OCI-LY3 (cell line): ENCODE data around the gene OR7A5.

Experiments used
- H2AFZ ChIP-seq: fragments of 200-600, 300-600 bp; shearing (Covaris generic); 2 replicates; pipeline ENCODE4 v1.6.0; 2014; ENCODE audit warnings: antibody characterized with exemption, low read depth, low read length
- H3K27ac ChIP-seq: fragments of 200-600, 300-600 bp; sonication (generic); 2 replicates; pipeline ENCODE4 v1.5.1; 2014; ENCODE audit warnings: mild to moderate bottlenecking, low read length, moderate library complexity, mixed read lengths
- H3K27me3 ChIP-seq: fragments of 200-600, 300-600 bp; sonication (generic); 2 replicates; pipeline ENCODE4 v1.6.1; 2014; ENCODE audit warnings: low read depth, low read length, mixed read lengths
- H3K36me3 ChIP-seq: fragments of 200-600, 300-600 bp; sonication (generic); replicated peaks from 2 replicates; pipeline ENCODE3; 2014; ENCODE audit warnings: low read depth, low read length, mixed read lengths
- H3K4me1 ChIP-seq: fragments of 300-600, 200-600 bp; sonication (generic); 2 replicates; pipeline ENCODE4 v1.6.1; 2014; ENCODE audit warnings: low read length, mixed read lengths
- H3K4me2 ChIP-seq: fragments of 200-600, 300-600 bp; sonication (generic); 2 replicates; pipeline ENCODE4 v1.6.1; 2014; ENCODE audit warnings: low read length, mixed read lengths
- H3K4me3 ChIP-seq: fragments of 300-600, 200-600 bp; sonication (generic); 2 replicates; pipeline ENCODE4 v1.5.1; 2014; ENCODE audit warnings: antibody characterized with exemption, mild to moderate bottlenecking, low read length, moderate library complexity
- H3K79me2 ChIP-seq: fragments of 300-600, 200-600 bp; shearing (Covaris generic); 2 replicates; pipeline ENCODE4 v1.6.1; 2014; ENCODE audit warnings: mild to moderate bottlenecking, low read length, mixed read lengths
- H3K9ac ChIP-seq: fragments of 300-600, 200-600 bp; shearing (Covaris generic); 2 replicates; pipeline ENCODE4 v1.6.0; 2014; ENCODE audit warnings: mild to moderate bottlenecking, low read length, moderate library complexity
- H3K9me3 ChIP-seq: fragments of 200-600, 300-600 bp; shearing (Covaris generic); 2 replicates; pipeline ENCODE4 v1.6.1; 2014; ENCODE audit warnings: low read length, mixed read lengths; ENCODE audit not compliant: insufficient read depth
- H4K20me1 ChIP-seq: fragments of 200-600, 300-600 bp; sonication (generic); 2 replicates; pipeline ENCODE4 v1.6.1; 2016; ENCODE audit warnings: low read length, mixed read lengths; ENCODE audit not compliant: insufficient read depth
- EZH2phosphoT487 ChIP-seq: fragments of 200-600 bp; shearing (Covaris generic); IDR thresholded peaks from 2 replicates; pipeline ENCODE4 v1.6.1; 2018; ENCODE audit warnings: antibody characterized with exemption, mixed run types, low read depth
- TF ChIP-seq, protein P1 (sequence below): fragments of 200-600, 300-600 bp; sonication (generic); IDR thresholded peaks from 2 replicates; pipeline ENCODE4 v1.5.1; 2014; ENCODE audit warnings: antibody characterized with exemption, low read length, low read depth

OR7A5 gene

DNA sequence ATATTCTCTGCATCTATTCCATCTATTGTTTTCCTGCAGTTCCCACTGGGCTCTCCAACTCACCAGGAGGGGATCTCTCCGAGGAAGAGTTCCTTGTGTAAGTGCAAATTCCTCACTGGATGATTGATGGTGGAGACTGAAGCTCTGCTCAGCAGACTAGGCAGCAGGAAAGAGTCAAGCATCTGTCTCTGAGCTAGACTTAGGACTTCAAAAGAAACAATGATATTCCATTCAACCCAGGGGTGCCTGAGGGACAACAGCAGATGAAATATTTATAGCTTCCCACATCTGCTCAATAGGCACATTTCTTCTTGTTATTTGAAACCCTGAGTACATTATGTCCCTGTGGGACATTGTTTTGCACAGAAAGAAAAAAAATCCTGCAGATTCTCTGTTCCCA lies at the start of gene OR7A5, which contains the start of gene OR7C1:
OR7A5 (minus strand) TSS at position 175 of the 400 bp plus-strand sequence. CDS start 6,944 bp downstream, outside the sequence.
OR7C1 (minus strand) TSS at position 175 of the 400 bp plus-strand sequence. CDS start 35,049 bp downstream, outside the sequence.
- no peaks in the 10 kb centered on the region for H3K36me3 ChIP-seq
- no peaks in the 10 kb centered on the region for H3K4me1 ChIP-seq
- H3K4me2 ChIP-seq = no peak within 1 kb of the TSS
- TF ChIP-seq, protein P1, sequence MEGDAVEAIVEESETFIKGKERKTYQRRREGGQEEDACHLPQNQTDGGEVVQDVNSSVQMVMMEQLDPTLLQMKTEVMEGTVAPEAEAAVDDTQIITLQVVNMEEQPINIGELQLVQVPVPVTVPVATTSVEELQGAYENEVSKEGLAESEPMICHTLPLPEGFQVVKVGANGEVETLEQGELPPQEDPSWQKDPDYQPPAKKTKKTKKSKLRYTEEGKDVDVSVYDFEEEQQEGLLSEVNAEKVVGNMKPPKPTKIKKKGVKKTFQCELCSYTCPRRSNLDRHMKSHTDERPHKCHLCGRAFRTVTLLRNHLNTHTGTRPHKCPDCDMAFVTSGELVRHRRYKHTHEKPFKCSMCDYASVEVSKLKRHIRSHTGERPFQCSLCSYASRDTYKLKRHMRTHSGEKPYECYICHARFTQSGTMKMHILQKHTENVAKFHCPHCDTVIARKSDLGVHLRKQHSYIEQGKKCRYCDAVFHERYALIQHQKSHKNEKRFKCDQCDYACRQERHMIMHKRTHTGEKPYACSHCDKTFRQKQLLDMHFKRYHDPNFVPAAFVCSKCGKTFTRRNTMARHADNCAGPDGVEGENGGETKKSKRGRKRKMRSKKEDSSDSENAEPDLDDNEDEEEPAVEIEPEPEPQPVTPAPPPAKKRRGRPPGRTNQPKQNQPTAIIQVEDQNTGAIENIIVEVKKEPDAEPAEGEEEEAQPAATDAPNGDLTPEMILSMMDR = no peak
- TF ChIP-seq EZH2phosphoT487 = no peak
- H3K9me3 ChIP-seq = no peaks in the 10 kb centered on the region
- no peaks in the 10 kb centered on the region for H3K79me2 ChIP-seq
- H4K20me1 ChIP-seq = no peaks in the 10 kb centered on the region
- H3K9ac ChIP-seq = no peak within 1 kb of the TSS
- H3K27ac ChIP-seq = no peak within 1 kb of the TSS
- no peak within 1 kb of the TSS for H2AFZ ChIP-seq
- peaks cover 25% of the 10 kb centered on the region for H3K27me3 ChIP-seq
- H3K4me3 ChIP-seq = no peak within 1 kb of the TSS

DNA sequence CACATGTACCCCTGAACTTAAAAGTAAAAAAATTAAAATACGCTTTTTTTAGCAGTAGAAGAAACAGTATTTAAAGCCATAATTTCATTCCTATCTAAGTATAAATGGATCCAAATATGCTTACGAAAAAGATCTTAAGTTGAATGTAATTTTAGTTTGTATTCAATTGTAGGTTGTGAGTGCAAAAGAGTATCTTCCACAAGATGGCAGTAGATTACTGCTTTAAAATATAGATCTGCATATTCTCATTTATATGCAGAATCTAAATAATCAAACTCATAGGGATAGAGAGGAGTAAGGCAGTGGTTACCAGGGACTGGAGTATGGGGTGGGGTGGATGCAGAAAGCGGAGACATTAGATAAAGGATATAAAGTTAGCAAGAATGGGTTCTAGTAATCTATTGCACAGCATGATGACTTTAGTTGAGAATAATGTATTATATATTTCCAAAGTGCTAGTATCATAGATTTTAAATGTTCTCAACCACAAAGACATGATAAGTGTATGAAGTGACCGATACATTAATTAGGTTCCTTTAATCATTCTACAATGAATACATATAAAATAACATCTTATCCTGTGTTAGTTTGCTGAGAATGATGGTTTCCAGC lies 36.7 kb upstream of the OR7A5 start:
- Histone ChIP-seq H3K9me3 (no peaks in the 10 kb centered on the region), H3K27me3 (peaks cover 35% of the 10 kb centered on the region; the same call in 1 of the 2 replicates)
- TF ChIP-seq, protein P1 = peak; percentile 78
- TF ChIP-seq EZH2phosphoT487 = no peak

DNA sequence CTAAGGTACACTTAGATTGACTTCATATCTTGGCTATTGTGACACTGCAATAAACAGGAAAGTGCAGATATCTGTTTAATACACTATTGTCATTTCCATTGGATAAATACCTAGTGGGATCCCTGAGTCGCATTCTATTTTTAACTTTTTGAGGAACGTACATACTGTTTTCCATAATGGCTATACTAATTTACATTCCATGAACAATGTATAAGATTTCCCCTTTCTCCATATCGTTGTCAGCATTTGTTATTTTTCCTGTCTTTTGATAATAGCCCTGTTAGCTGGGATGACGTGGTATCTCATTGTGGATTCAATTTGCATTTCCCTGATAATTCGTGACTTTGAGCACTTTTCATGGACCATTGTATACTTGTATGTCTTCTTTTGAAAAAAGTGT lies 33.5 kb upstream of the OR7A5 start:
- H3K4me2 ChIP-seq = no peak overlapping the region
- no peak overlapping the region for H2AFZ ChIP-seq
- TF ChIP-seq, protein P1 = no peak
- no peak for TF ChIP-seq EZH2phosphoT487
- no peaks in the 10 kb centered on the region for H3K79me2 ChIP-seq
- H3K9ac ChIP-seq = no peak overlapping the region
- H3K27ac ChIP-seq = no peak overlapping the region
- no peaks in the 10 kb centered on the region for H3K9me3 ChIP-seq
- no peaks in the 10 kb centered on the region for H3K36me3 ChIP-seq
- H3K4me1 ChIP-seq = no peaks in the 10 kb centered on the region
- no peak overlapping the region for H3K4me3 ChIP-seq
- H4K20me1 ChIP-seq = no peaks in the 10 kb centered on the region
- H3K27me3 ChIP-seq = peaks cover 38% of the 10 kb centered on the region; the same call in 1 of the 2 replicates

More for the DNA sequence above, 36.7 kb upstream of the OR7A5 start:
- H3K4me1 ChIP-seq = no peaks in the 10 kb centered on the region
- no peak overlapping the region for H3K4me3 ChIP-seq
- no peak overlapping the region for H3K9ac ChIP-seq
- no peaks in the 10 kb centered on the region for H4K20me1 ChIP-seq
- H2AFZ ChIP-seq = no peak overlapping the region
- no peak overlapping the region for H3K4me2 ChIP-seq
- no peaks in the 10 kb centered on the region for H3K79me2 ChIP-seq
- no peaks in the 10 kb centered on the region for H3K36me3 ChIP-seq
- no peak overlapping the region for H3K27ac ChIP-seq

DNA sequence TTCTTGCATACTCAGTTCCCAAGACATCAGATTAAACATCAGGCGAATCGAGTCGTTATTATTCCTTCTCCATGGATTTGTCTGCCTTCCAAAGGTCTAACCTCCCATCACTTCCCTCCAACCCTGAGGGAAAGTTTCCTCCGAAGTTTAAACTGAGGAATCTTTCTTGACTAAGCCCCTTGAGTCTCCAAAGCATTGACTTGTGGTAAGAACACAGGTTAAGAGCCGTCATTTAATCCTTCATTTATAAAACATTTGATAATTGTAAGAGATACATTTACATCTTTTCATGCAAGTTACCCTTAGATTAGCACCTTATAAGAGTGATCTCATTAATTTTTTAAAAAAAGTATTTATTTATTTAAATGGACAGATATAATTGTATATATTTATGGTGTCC lies 13.8 kb upstream of the OR7A5 start, which contains the start of gene OR7A10:
OR7A10 (minus strand) TSS at position 101 of the 400 bp plus-strand sequence. CDS start 7,045 bp downstream, outside the sequence.
- Histone ChIP-seq H3K4me2 (no peak within 1 kb of the TSS), H3K9me3 (no peaks in the 10 kb centered on the region), H3K4me3 (no peak within 1 kb of the TSS), H3K4me1 (no peaks in the 10 kb centered on the region), H3K9ac (no peak within 1 kb of the TSS), H3K27me3 (peaks cover 24% of the 10 kb centered on the region; the same call in 1 of the 2 replicates), H4K20me1 (no peaks in the 10 kb centered on the region), H3K27ac (no peak within 1 kb of the TSS), H2AFZ (no peak within 1 kb of the TSS), H3K79me2 (no peaks in the 10 kb centered on the region), H3K36me3 (no peaks in the 10 kb centered on the region)
- TF ChIP-seq EZH2phosphoT487 = no peak
- TF ChIP-seq, protein P1 = no peak
